ENCODE results near the gene AUTS2. TPM values are rescaled to one million over a fixed set of nuclear protein-coding genes. Genes with fewer than 3 reads are reported as not detected.

AUTS2 gene
- total RNA-seq, 1 experiment from 2014 or later = 7.4 TPM

DNA sequence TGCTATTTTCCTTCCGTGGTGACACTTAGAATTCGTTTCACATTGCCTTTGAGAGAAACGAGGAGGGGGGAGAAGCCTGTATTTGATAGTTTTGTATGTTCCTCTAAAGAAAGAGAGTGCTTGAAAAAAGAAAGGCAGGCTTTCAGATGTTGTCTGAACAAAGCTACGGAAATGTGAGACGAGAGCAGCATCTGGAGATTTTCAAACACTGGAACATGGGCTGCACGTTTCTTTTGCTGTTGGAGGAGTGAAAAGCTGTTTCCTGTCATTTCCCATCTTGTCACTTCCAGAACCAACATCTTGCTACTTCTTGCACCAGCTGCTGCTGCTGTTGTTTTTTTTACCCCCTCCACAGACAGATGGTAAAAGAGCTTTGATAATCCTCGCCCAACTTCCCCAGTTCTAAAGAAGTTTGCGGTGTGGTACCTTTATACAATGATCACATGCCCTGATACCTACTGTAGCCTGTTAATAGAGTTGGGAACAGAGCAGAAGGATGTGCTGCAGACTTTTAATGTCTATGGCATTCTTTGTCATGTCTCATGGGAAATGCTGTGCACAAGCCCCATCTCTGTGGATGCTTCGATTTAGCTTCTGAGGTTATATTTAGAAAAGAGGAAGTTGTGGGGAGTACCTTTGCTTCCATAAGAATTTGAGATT lies 408.1 kb downstream of the AUTS2 start:
- no peak for DNase-seq (ENCODE audit: extremely low read depth, low read depth)

DNA sequence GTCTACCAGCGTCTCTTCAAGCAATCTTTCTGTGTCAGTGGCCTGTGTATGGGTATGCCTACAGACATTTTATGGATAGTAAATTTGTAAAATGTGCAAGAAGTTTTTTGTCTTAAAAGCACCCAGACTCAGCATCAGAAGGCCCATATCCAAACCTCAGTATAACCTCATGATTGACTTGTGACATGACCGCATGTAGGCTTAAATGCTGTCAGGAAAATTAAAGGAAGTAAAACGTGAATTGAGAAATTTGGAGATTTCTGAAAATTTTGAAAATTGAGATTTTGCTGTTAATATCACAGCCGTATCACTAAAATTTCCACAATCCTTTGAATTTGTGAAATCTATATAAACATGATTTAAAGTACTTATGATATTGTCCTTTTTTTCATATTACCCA lies 410.2 kb downstream of the AUTS2 start:
- DNase-seq (ENCODE audit: extremely low read depth, low read depth) = no peak

DNA sequence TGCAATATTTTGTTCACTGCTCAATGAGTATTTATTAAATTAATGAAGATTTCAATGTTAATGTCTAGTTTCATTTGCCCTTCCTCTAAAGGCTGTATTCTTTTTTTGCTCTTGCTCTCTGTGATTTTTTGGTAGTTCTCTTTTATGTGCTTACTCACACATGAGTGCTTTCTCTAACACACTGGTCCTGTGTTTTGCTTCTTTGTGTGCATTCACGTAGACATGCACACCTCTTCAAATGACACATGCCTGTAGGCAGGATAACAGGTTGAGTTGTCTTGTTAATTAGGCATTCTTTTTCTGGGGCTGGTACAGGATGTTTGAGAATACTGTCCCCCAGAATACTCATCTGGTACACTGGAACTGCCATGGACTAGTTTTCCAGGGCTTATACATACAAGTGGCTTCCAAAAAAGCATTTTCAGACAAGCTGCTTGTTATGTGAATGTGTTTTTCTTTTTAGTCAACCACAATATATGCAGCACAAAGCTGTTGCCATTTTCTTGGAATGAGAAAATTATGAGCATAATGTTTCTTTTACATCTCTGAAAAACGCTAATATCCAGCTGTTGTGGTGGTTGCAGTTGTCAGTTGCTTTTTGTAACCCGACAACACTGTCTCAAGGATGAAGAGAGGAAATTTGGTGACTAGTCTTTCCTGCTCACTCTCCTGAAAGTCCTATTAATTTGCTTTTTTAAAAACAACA lies 416.4 kb downstream of the AUTS2 start:
- DNase-seq (ENCODE audit: extremely low read depth, low read depth) = no peak

DNA sequence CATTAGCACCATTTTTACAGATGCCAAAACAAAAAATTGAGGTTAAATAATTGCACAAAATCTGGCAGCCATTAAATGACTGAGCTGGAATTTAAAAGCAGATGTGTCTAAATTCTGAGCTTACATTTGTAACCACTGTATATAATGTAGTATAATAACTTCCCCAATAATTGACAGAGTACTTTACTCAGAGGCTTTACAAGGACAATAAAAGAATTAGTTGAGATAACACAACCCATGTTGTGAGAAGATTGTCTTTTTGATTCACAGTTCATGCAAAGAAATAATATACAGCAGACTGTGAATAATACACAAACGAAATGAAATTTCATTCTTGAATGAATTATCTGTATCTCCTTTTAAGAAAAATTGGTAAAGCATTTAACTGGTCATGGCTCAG lies 417.1 kb downstream of the AUTS2 start:
- no peak for DNase-seq (ENCODE audit: extremely low read depth, low read depth)

DNA sequence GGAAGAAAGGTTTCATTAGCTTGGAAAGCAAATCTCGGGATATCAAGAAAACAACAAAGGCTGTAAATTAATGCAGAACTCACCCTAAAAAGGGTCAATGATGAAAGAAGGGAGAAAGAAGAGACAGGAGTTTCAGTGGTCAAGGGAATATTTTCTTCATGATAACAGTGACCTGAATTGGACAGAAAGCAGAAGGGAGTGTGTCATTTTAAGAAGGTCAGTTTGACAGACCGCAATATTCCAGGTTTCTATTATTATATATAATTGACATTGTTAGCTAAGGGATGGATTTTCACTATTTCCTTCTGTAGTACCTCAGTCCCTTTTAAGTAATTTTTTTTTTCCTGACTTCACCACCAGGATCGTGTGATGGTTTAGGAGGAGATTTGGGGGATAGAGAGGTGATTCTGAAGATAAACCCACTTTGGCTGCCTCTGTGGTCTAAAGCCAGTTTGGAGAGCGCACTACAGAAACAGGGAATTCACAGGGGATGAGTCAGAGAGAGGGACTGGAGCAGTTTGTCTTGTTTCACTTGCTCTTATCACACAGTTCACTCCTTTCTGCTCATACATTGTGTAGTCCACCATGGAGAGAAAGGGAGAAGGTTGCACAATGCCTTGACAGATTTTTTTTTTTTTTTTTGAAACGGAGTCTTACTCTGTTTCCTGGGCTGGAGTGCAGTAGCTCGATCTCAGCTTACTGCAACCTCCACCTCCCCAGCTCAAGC lies 417.9 kb downstream of the AUTS2 start:
- no peak for DNase-seq (ENCODE audit: extremely low read depth, low read depth)

DNA sequence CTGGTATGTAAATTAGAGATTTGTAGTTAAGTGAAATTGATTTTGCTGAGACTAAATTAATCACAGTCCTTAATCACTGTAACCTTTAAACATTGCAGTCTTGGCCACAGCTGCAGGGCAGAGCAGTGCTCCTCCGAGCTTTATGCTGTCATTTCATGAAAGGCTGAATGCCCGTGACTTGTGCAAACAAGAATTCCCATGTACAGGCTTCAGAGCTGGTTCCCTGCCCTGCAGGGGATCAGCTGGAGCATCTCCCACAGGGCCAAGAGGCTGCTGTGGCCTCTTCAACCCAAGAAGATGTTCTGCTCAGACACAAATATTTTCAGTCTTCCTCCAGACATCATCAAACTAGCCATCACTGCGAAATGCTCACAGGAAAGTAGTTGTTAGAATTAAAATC lies 419.1 kb downstream of the AUTS2 start:
- DNase-seq (ENCODE audit: extremely low read depth, low read depth) = no peak

DNA sequence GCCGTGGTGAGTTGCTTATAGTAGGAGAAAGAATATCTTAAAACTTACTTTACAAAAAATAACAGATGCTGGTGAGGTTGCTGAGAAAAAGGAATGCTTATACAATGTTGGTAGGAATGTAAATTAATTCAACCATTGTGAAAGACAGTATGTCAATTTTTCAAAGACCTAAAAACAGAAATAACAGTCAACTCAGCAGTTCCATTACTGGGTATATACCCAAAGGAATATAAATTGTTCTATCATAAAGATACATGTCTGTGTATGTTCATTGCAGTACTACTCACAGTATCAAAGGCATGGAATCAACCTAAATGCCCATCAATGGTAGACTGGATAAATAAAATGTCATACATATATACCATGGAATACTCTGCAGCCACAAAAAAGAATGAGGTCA lies 420.4 kb downstream of the AUTS2 start:
- no peak for DNase-seq (ENCODE audit: extremely low read depth, low read depth)

DNA sequence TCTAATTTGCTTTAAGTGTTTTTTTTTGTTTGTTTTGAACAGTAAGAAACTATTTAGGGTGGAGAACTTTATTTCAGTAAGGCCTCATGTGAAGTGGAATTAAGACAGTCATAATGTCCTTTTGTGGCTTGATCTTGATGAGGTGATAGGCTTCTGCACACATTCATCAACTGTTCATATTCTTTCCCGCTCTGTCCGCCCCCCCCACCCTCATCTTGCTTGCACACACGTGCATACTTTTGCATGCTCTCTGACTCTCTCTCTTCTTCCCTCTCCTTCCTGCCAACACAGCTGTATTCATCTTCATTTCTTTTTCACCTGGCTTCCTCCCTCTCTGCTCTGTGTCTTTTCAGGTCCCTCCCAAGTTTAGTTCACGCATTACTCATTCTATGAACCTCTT lies 429.6 kb downstream of the AUTS2 start:
- DNase-seq (ENCODE audit: extremely low read depth, low read depth) = no peak

DNA sequence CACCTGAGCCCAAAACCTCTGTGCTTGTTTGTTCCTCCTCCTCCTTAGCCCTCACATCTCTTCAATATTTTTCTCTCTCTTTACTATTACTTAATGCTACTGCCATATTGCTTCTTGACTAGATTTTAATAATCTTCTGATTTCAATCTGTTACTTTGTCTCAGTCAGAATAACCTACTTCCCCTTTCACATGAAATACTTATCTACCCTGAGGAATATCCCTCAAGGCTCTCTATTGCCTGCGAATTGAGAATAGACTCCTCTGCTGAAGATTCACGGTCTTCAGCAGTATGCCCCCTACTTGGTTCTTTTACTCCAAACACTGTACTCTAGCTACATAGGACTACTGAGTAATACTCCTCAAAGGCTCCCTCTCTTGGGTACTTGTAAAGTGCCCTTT lies 430.3 kb downstream of the AUTS2 start:
- DNase-seq (ENCODE audit: extremely low read depth, low read depth) = no peak

DNA sequence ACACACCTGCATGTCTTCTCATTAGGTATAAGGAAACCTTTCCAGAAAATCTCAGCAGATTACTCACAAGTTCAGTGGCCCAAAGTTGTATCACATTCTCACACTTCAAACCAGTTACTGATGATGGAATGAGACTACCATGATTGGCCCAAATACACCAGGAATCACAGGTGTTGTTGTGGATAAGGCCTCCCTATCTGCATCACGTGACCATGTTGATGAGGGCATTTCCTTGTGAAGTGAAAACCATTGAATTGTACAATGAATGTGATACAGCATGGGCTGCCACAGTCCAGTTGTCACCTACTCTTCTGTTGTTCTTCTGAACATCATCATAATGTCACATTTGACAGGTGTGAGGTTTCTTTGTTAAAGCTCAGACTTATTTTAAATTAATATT lies 431.7 kb downstream of the AUTS2 start:
- DNase-seq (ENCODE audit: extremely low read depth, low read depth) = no peak

DNA sequence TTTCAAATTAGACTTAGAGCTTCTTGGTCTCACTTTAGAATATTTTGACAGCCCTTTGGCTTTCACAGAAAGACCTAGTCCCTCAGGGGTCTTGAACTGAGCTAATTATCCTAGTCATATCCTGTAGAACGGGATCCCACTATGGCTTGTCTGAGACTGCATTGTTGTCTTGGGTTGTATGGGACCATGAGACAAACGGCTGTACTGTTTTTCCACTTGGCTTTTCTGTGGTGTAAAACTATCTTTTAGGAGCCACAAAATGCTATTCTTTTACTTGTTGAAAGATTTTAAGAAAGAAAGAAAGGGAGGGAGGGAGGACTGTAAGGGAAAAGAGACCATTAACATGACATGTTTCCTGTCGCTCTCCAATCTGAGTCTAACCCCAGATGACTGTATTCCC lies 432.5 kb downstream of the AUTS2 start:
- no peak for DNase-seq (ENCODE audit: extremely low read depth, low read depth)

DNA sequence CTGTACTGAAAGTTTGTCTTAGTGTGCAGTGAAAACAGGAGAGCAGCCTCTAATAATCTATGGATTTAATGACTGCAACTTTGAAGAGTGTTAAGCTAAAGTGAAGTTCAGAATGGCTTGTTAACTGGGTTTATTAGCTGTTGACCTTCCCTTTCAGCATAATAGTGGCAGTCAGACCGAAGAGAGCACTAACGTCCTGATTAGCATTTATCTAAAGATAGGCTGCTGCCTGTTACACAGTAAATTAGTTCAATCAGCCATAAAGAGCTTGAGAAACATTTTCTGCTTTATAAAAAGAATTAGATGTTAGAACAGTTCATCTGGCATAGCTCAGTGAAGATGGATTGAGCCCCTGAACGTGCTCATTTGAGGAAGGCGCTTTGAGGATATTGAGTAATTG lies 433.0 kb downstream of the AUTS2 start:
- no peak for DNase-seq (ENCODE audit: extremely low read depth, low read depth)

DNA sequence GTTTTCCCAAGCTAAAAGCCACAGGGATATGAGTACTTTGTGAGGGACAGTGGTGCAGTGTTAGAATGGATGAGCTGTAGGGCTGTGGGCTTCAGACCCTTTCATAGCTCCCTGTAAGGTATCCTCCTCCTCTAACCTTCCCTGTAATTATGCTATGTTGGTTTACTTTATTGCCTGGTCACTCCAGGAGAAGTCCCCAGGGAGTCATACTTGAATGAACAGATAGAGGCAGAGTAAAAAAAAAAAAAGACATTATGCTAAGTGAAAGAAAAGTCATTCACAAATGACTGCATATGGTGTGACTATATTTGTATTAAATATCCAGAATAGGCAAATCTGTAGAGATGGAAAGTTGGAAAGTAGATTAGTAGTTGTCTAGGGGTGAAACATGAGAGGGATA lies 434.4 kb downstream of the AUTS2 start:
- DNase-seq (ENCODE audit: extremely low read depth, low read depth) = no peak

DNA sequence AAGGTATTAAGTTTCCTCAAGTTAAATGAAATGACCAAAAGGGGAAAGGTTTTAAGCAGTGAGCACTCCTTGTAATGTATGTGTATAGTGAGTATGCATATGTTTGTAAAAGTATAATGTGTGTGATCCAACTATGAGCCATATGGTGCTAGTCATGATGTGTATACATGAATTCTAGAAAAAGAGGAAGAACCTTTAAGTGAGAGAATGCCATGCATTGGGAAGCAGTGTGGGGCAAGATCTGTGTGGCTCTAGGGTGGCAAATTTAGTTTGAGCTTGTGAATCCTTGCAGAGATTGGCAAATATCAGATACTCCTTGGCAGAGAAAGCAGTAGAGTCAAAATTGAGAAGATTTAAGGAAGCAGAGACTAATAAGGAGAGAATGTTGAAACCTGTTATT lies 435.0 kb downstream of the AUTS2 start:
- no peak for DNase-seq (ENCODE audit: extremely low read depth, low read depth)

DNA sequence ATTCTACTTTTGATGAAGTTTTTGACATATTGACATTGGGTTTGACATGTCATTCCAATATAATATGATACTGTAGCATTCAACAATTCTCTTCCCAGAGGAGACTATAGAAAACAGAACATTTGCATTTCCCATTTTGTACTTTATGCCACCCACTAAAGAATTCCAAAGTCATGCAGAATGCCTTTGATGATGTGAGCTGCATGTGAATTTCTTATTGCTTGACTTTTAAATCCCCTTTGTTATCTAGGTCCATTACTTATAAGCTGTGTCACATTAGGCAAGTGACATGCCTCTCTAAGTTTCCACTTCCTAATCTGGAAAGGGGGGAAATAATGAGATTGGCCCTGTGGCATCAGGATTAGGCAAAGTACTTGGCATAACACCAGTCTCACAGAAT lies 436.7 kb downstream of the AUTS2 start:
- no peak for DNase-seq (ENCODE audit: extremely low read depth, low read depth)

DNA sequence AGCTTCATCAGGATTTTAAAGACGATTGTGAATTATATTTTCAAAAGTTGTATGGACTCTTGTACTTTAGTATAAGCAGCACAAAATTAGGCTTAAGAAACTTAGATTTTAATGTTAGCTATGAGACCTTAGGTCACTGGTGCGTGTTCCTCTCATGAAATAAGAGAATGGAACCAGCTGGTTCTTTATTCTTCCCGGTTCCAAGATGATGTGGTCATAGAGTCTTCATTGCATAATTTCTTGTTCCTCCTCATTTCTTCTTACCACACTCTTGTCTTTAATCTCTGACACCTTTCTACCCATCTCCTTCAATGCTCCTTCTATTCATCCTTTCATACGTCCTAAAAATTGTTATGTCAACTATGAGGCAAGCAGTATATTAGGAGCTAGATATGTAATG lies 437.2 kb downstream of the AUTS2 start:
- no peak for DNase-seq (ENCODE audit: extremely low read depth, low read depth)

DNA sequence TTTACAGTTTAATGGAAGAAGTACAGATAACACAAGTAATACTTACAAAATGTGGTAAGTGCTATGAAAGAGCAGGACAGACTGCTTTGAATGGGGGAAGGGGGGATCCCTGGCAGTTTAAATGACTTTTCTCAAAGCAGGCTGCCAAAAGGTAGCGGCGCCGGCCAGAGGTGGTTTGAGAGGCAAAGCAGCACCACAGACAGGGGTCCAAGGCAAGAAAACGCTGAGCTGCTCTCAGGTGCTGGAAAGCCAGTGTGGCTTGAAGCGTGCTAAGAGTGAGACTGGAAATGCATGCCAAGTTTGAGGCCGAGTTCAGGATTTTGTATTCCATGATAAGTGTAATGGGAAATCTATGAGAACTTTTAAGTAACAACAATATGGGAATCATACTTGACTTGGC lies 437.7 kb downstream of the AUTS2 start:
- DNase-seq (ENCODE audit: extremely low read depth, low read depth) = no peak

DNA sequence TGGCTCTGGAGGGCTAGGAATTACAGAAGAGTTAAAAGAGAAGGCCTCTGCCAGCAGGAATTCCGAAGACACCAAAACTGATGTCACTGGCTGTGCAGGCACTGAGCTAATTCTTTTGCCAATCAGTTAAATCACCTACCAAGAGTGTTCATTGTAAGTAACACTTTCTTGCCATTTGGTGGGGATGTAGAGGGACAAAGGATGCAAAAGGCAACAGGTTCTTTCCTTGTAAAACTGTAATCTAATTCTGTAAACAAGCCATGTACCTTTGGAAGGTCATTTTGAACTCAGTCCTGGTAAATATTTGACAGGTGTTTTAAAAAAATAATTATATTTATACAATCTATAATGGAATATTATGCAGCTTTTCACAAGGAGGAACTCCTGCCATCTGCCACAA lies 438.4 kb downstream of the AUTS2 start:
- DNase-seq (ENCODE audit: extremely low read depth, low read depth) = no peak

DNA sequence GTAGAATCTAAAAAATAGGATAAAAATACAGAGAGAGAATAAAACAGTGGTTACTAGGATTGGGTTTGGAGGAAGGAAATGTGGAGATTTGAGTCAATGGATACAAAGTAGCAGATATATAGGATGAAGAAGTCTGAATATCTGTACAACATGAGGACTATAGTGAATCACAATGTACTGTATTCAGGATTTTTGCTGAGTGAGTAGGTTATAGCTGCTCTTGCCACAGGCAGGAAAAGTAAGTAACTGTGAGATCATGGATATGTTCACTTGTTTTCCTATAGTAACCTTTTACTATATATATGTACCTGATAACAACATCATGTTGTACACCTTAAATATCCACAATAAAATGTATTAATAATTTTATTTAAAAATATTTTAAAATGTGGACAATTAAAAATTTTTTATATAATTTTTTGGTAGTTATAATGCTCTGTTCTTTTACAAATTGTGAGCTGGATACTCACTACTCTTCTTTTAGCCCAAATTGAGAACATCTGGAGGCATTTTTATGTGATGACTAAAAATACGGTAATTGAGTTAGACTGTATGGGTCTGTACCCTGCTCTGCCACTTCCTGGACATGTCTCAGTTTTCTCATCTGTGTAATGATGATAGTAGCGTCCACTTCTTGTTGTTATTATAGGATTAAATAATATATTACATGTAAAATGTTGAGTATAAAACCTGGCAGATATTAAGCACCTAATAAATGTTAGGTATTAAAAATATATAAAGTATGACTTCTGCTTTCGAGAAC lies 439.1 kb downstream of the AUTS2 start:
- DNase-seq (ENCODE audit: extremely low read depth, low read depth) = no peak

DNA sequence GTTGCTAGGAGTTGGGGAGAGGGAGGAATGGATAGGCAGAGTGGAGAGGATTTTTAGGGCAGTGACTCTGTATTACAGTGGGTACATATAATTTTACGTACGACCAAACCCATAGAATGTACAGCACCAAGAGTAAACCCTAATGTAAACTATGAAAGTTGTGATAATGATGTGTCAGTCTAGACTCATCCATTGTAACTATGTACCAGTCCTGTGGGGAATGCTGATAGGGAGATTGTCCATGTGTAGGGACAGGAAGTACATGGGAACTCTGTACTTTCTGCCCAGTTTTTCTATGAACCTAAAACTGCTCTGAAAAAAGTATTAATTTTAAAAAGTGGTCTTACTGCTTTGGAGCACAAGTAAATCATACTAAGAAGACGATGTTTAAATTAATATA lies 441.8 kb downstream of the AUTS2 start:
- DNase-seq (ENCODE audit: extremely low read depth, low read depth) = no peak

Data from NCI-H460 (cell line).